MG63 (cell line): Measurements from ENCODE around the gene IPPK. TPM values are rescaled to one million over a fixed set of nuclear protein-coding genes. Genes with fewer than 3 reads are reported as not detected.

Source experiments
- total RNA-seq: library from RNA; depleted of rRNA; stranded (reverse); fragments of >200 nt; shearing (Covaris generic); gene quantifications from 2 replicates; pipeline ENCODE4 v1.2.3, GENCODE V29; 2014; ENCODE audit warnings: low replicate concordance; rRNA removed

IPPK gene
- total RNA-seq, 1 experiment from 2014 or later: 13.3 TPM

Other genes starting within 250 kb of the IPPK start
- not detected in 2 replicates for gene OMD, start 245.7 kb downstream of the IPPK start, total RNA-seq
- gene ASPN, start 187.6 kb downstream of the IPPK start, total RNA-seq: not detected in 2 replicates
- 0.95 TPM in 1 of 2 replicates, not detected in the other for gene ECM2, start 134.1 kb downstream of the IPPK start, total RNA-seq
- 35.6 and 49.5 TPM in 2 replicates for gene BICD2, start 94.7 kb upstream of the IPPK start, total RNA-seq
- gene ZNF484, start 207.9 kb upstream of the IPPK start, total RNA-seq: 5.1 and 6.5 TPM in 2 replicates